Endothelial cell of umbilical vein (primary cell): ENCODE measurements around the gene BIN2. TPM values are rescaled to one million over a fixed set of nuclear protein-coding genes. Genes with fewer than 3 reads are reported as not detected.
"Not testable (repeated sequence)": the region's sequence is repeated elsewhere in the genome, so short reads cannot be mapped to it uniquely, and the experiment has no call there.

Experiments
- BruUV-seq: library from RNA; stranded (reverse); fragments of 400-500 nt; replicated peaks from 2 replicates; lab custom pipeline; 2021; lab: Mats Ljungman, UMichigan
- CTCF ChIA-PET: fragments of 300-600, 350-600 bp; sonication (Branson Sonifier 250); formaldehyde crosslinking; loops from one replicate; lab custom pipeline; 2021; ENCODE audit warnings: antibody characterized with exemption, inconsistent platforms; lab: Charles Lee
- POLR2A ChIA-PET: fragments of 300-600, 350-600 bp; sonication (Branson Sonifier 250); formaldehyde crosslinking; loops from one replicate; lab custom pipeline; 2021; ENCODE audit warnings: antibody characterized with exemption, inconsistent platforms; lab: Charles Lee
- DNase-seq: peaks from one replicate; pipeline ENCODE4 v3.0.0-alpha.2; 2011; ENCODE audit warnings: low read depth, low spot score
- FAIRE-seq: peaks from 2 replicates; lab custom pipeline; 2011; peaks lifted over from hg19 to GRCh38; lab: Jason Lieb, UNC
- H2AFZ ChIP-seq: 2 replicates; pipeline ENCODE4 v1.6.0; 2012; ENCODE audit warnings: low read depth, low read length, control low read depth, inconsistent platforms
- H3K27ac ChIP-seq: 2 replicates; pipeline ENCODE4 v1.5.1; 2011; ENCODE audit warnings: low read depth, mild to moderate bottlenecking, control low read depth, low read length, moderate library complexity; ENCODE audit not compliant: insufficient read depth
- H3K27me3 ChIP-seq, 2 experiments: 2 replicates each; pipeline versions ENCODE4 v1.6.0 to v1.6.1; 2011; ENCODE audit warnings: low read length in 2 of 2, mixed read lengths in 1 of 2; ENCODE audit not compliant: control insufficient read depth in 2 of 2, insufficient read depth in 2 of 2
- H3K36me3 ChIP-seq, 2 experiments: 2 replicates in 1 of 2; 3 replicates in 1 of 2; pipeline ENCODE4 v1.5.1; 2011; ENCODE audit warnings: low read length in 2 of 2, mild to moderate bottlenecking in 1 of 2, moderate library complexity in 1 of 2; ENCODE audit not compliant: control insufficient read depth in 2 of 2, insufficient read depth in 2 of 2; ENCODE audit errors: extremely low read depth in 1 of 2
- H3K4me1 ChIP-seq: 3 replicates; pipeline ENCODE4 v1.5.1; 2011; ENCODE audit warnings: mild to moderate bottlenecking, low read length; ENCODE audit not compliant: control insufficient read depth, insufficient read depth; ENCODE audit errors: extremely low read depth
- H3K4me2 ChIP-seq: 2 replicates; pipeline ENCODE4 v1.6.1; 2011; ENCODE audit warnings: low read length, control low read depth, mixed read lengths; ENCODE audit not compliant: insufficient read depth
- H3K4me3 ChIP-seq, 3 experiments: fragments of 200-600 bp in 1 of 3; sonication (generic), shearing (Covaris generic) in 1 of 3; replicated peaks in 1 of 3; 2 replicates each; pipeline ENCODE4 v1.5.1; 2011 to 2016; ENCODE audit warnings: control low read depth in 3 of 3, low read length in 3 of 3, mild to moderate bottlenecking in 2 of 3, inconsistent platforms in 1 of 3, low read depth in 1 of 3, moderate library complexity in 1 of 3; ENCODE audit not compliant: insufficient read depth in 1 of 3
- H3K79me2 ChIP-seq: 2 replicates; pipeline ENCODE4 v1.6.0; 2012; ENCODE audit warnings: low read length, inconsistent platforms; ENCODE audit not compliant: control insufficient read depth, insufficient read depth
- H3K9ac ChIP-seq: replicated peaks from 2 replicates; pipeline ENCODE3; 2011; ENCODE audit warnings: low read length, control low read depth; ENCODE audit not compliant: insufficient read depth; ENCODE audit errors: extremely low read depth
- H3K9me1 ChIP-seq: replicated peaks from 3 replicates; pipeline ENCODE4 v1.6.0; 2011; ENCODE audit warnings: mild to moderate bottlenecking, low read length; ENCODE audit not compliant: control insufficient read depth, insufficient read depth; ENCODE audit errors: extremely low read depth
- H3K9me3 ChIP-seq: replicated peaks from 2 replicates; pipeline ENCODE4 v1.5.1; 2012; ENCODE audit warnings: low read length, inconsistent platforms; ENCODE audit not compliant: control insufficient read depth, insufficient read depth
- H4K20me1 ChIP-seq: replicated peaks from 2 replicates; pipeline ENCODE3; 2011; ENCODE audit warnings: mild to moderate bottlenecking, low read length; ENCODE audit not compliant: control insufficient read depth, insufficient read depth; ENCODE audit errors: extremely low read depth
- EZH2 ChIP-seq: IDR thresholded peaks from 2 replicates; pipeline ENCODE4 v1.6.1; 2012; ENCODE audit warnings: borderline replicate concordance, low read depth, mild to moderate bottlenecking, moderate library complexity, low read length, inconsistent platforms; ENCODE audit not compliant: severe bottlenecking
- FOS ChIP-seq: IDR thresholded peaks from 2 replicates; pipeline ENCODE4 v1.6.1; 2011; ENCODE audit warnings: mild to moderate bottlenecking, low read length, moderate library complexity, borderline replicate concordance; ENCODE audit not compliant: insufficient read depth
- GATA2 ChIP-seq: IDR thresholded peaks from 2 replicates; pipeline ENCODE4 v1.7.0; 2011; ENCODE audit warnings: low read depth, mild to moderate bottlenecking, moderate library complexity, mixed read lengths, low read length; ENCODE audit not compliant: insufficient read length, insufficient read depth
- JUN ChIP-seq: IDR thresholded peaks from 2 replicates; pipeline ENCODE4 v1.6.1; 2011; ENCODE audit warnings: borderline replicate concordance, low read depth; ENCODE audit not compliant: insufficient read length, insufficient read depth
- MYC ChIP-seq: IDR thresholded peaks from one replicate; pipeline ENCODE4 v1.6.1; 2011; ENCODE audit warnings: mild to moderate bottlenecking, low read depth, low read length
- POLR2A ChIP-seq: IDR thresholded peaks from 2 replicates; pipeline ENCODE4 v1.6.1; 2012; ENCODE audit warnings: low read depth, mild to moderate bottlenecking, control low read depth, low read length
- POLR2AphosphoS5 ChIP-seq: IDR thresholded peaks from 2 replicates; pipeline ENCODE4 v1.6.1; 2012; ENCODE audit warnings: low read depth, mild to moderate bottlenecking, control low read depth, low read length, moderate library complexity; ENCODE audit not compliant: insufficient read depth
- dilution Hi-C: fragments of 300-500 bp; cut with MboI; formaldehyde crosslinking; loops from one replicate; pipeline ENCODE4 v1.15.0; 2019; ENCODE audit warnings: low sequenced_read_pairs; ENCODE audit not compliant: extremely low pct_ligation_motif_present
- intact Hi-C: fragments of 100-400 bp; cut with micrococcal nuclease; formaldehyde crosslinking; loops from one replicate; pipeline ENCODE4 v1.10.0; 2022
- polyA plus RNA-seq, 4 experiments: library from polyadenylated mRNA; depleted of rRNA in 3 of 4; stranded (reverse) in 3 of 4; unstranded in 1 of 4; fragments of >200 nt; gene quantifications; 2 replicates each; pipeline versions ENCODE4 v1.2.1 to v1.2.3, GENCODE V29; 2011 to 2012; ENCODE audit warnings: missing spikeins in 1 of 4
- total RNA-seq: library from RNA; stranded (reverse); gene quantifications from 2 replicates; pipeline ENCODE4 v1.2.3, GENCODE V29; 2021
- TF ChIP-seq, protein P1 (sequence below), 2 donors: IDR thresholded peaks; 1 replicate in 1 of 2; 2 replicates in 1 of 2; pipeline ENCODE4 v1.5.1; 2011; ENCODE audit warnings: low read length in 2 of 2, mild to moderate bottlenecking in 2 of 2, moderate library complexity in 2 of 2, control low read depth in 1 of 2, inconsistent platforms in 1 of 2, low read depth in 1 of 2; ENCODE audit not compliant: insufficient read depth in 1 of 2; ENCODE audit errors: extremely low read depth in 1 of 2
- TF ChIP-seq, protein P2 (sequence below): IDR thresholded peaks from 2 replicates; pipeline ENCODE4 v1.6.1; 2011; ENCODE audit not compliant: insufficient read depth, insufficient read length

The BIN2 gene
- total and polyA plus RNA-seq, 2 donors (not counting 3 experiments of a cell fraction or from before 2014, with no cell fraction given), result not detected

GRCh38 chr12:51293696-51294095, 30.3 kb downstream of the BIN2 start:
- Histone ChIP-seq H3K4me2 (no peak overlapping the region), H3K79me2 (no peaks in the 10 kb centered on the region), H3K9me3 (no peaks in the 10 kb centered on the region), H3K27ac (no peak overlapping the region), H3K36me3 (no peaks in the 10 kb centered on the region), H3K27me3 (peaks cover 0 to 1% of the 10 kb centered on the region in 2 experiments), H3K4me1 (no peaks in the 10 kb centered on the region), H4K20me1 (no peaks in the 10 kb centered on the region), H3K4me3 (no peak overlapping the region), H3K9ac (no peak overlapping the region), H2AFZ (no peak overlapping the region), H3K9me1 (no peaks in the 10 kb centered on the region)
- ChIA-PET CTCF (interaction anchor here (1.2 to 1.3 kb wide), 2 partner anchors 41 to 48 kb away, joined by 3 to 5 read pairs; no protein-coding TSS in a partner anchor), POLR2A (interaction anchor here (0.7 kb wide), 1 partner anchor 234 kb away, joined by 7 read pairs; no protein-coding TSS in a partner anchor)
- dilution Hi-C loops, result no loop called here
- FAIRE-seq (no peak), DNase-seq (no peak)
- BruUV-seq, result no TSS peak
- TF ChIP-seq MYC, result no peak
- TF ChIP-seq, protein P1, sequence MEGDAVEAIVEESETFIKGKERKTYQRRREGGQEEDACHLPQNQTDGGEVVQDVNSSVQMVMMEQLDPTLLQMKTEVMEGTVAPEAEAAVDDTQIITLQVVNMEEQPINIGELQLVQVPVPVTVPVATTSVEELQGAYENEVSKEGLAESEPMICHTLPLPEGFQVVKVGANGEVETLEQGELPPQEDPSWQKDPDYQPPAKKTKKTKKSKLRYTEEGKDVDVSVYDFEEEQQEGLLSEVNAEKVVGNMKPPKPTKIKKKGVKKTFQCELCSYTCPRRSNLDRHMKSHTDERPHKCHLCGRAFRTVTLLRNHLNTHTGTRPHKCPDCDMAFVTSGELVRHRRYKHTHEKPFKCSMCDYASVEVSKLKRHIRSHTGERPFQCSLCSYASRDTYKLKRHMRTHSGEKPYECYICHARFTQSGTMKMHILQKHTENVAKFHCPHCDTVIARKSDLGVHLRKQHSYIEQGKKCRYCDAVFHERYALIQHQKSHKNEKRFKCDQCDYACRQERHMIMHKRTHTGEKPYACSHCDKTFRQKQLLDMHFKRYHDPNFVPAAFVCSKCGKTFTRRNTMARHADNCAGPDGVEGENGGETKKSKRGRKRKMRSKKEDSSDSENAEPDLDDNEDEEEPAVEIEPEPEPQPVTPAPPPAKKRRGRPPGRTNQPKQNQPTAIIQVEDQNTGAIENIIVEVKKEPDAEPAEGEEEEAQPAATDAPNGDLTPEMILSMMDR (IDR thresholded peaks at IDR 0.05; ENCODE audit: extremely low read depth in 1 of 2, insufficient read depth in 1 of 2, low read depth in 1 of 2, low read length in 2 of 2), result no peak
- TF ChIP-seq POLR2A, result no peak
- TF ChIP-seq EZH2, result no peak
- no peak for TF ChIP-seq FOS
- TF ChIP-seq JUN, result no peak
- TF ChIP-seq POLR2AphosphoS5, result no peak
- TF ChIP-seq, protein P2, sequence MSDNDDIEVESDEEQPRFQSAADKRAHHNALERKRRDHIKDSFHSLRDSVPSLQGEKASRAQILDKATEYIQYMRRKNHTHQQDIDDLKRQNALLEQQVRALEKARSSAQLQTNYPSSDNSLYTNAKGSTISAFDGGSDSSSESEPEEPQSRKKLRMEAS, result no peak
- no peak for TF ChIP-seq GATA2
- intact Hi-C loops, result no loop called here

- H4K20me1 ChIP-seq, DNase-seq, H3K4me1 ChIP-seq, intact Hi-C loops, dilution Hi-C loops, H3K9me3 ChIP-seq, H3K9ac ChIP-seq, H3K27ac ChIP-seq, POLR2A ChIA-PET, H3K9me1 ChIP-seq, H3K79me2 ChIP-seq, H2AFZ ChIP-seq, CTCF ChIA-PET, FAIRE-seq, H3K4me3 ChIP-seq, H3K4me2 ChIP-seq, H3K36me3 ChIP-seq, H3K27me3 ChIP-seq, BruUV-seq: not testable (repeated sequence)
These were observed 32.1 kb downstream of the BIN2 start for GRCh38 chr12:51291603-51292513.
